ENCODE results near the gene PKD1. TPM values are rescaled to one million over a fixed set of nuclear protein-coding genes. Genes with fewer than 3 reads are reported as not detected.

The PKD1 gene
- total and polyA plus RNA-seq, 2 of the 13 experiments (the other 11 are each of a cell fraction or from before 2014, with no cell fraction given): 22.1 to 23.0 TPM

GRCh38 chr16:2157480-2158261 lies 22.0 kb upstream of the PKD1 start (continued):
- TF ChIP-seq, protein P1, sequence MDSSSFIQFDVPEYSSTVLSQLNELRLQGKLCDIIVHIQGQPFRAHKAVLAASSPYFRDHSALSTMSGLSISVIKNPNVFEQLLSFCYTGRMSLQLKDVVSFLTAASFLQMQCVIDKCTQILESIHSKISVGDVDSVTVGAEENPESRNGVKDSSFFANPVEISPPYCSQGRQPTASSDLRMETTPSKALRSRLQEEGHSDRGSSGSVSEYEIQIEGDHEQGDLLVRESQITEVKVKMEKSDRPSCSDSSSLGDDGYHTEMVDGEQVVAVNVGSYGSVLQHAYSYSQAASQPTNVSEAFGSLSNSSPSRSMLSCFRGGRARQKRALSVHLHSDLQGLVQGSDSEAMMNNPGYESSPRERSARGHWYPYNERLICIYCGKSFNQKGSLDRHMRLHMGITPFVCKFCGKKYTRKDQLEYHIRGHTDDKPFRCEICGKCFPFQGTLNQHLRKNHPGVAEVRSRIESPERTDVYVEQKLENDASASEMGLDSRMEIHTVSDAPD (CRISPR knock-in tag; IDR thresholded peaks at IDR 0.05): 0 out of 2 replicates have a peak, but pooled peaks have one; percentile 48
- TF ChIP-seq AGO2 (optimal IDR thresholded peaks at IDR 0.05; ENCODE audit: low read depth, low read length): peak; percentile 68
- peak; percentile 69; the same call in 1 of the 2 replicates for TF ChIP-seq MLX (CRISPR knock-in tag; IDR thresholded peaks at IDR 0.05)
- peak; percentile 49 for TF ChIP-seq ZNF629 (CRISPR knock-in tag; conservative IDR thresholded peaks at IDR 0.05)
- TF ChIP-seq ZNF800 (CRISPR knock-in tag; IDR thresholded peaks at IDR 0.05): peak; percentile 66; the same call in 1 of the 2 replicates
- peak; percentile 47 for TF ChIP-seq RBM39 (IDR thresholded peaks at IDR 0.05; ENCODE audit: low read depth, low read length, poor library complexity, severe bottlenecking)
- TF ChIP-seq PRMT3 (CRISPR knock-in tag; IDR thresholded peaks at IDR 0.05; ENCODE audit: borderline replicate concordance, low read depth): no peak
- peak; percentile 54; the same call in 1 of the 2 replicates for TF ChIP-seq POLR2AphosphoS5 (IDR thresholded peaks at IDR 0.05; ENCODE audit: low read depth, low read length)
- TF ChIP-seq RBM22 (optimal IDR thresholded peaks at IDR 0.05; ENCODE audit: low read length): peak; percentile 90
- no peak for TF ChIP-seq DR1 (CRISPR knock-in tag; IDR thresholded peaks at IDR 0.05)
- TF ChIP-seq POLR2A (IDR thresholded peaks at IDR 0.05; ENCODE audit: insufficient read depth in 1 of 2, low read depth in 2 of 2, low read length in 2 of 2): peak in 1 of 2 experiments; percentile 60; a peak in 2 of 4 replicates
- peak; percentile 90 for TF ChIP-seq MED1 (CRISPR knock-in tag; IDR thresholded peaks at IDR 0.05)
- TF ChIP-seq HCFC1 (IDR thresholded peaks at IDR 0.05; ENCODE audit: low read depth, low read length): no peak
- TF ChIP-seq, protein P2, sequence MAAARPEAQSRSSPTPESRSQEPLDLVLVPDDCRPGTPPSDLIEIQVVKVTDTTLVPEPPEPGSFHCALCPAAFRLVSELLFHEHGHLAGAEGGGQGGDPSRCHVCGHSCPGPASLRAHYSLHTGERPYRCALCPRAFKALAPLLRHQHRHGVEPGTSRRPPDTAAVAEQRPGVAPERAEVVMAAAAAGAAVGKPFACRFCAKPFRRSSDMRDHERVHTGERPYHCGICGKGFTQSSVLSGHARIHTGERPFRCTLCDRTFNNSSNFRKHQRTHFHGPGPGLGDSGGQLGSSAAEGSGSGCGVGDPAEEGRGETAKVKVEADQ (CRISPR knock-in tag; IDR thresholded peaks at IDR 0.05; ENCODE audit: borderline replicate concordance): no peak
- 0 out of 2 replicates have a peak, but pooled peaks have one; percentile 1 for TF ChIP-seq HHEX (CRISPR knock-in tag; IDR thresholded peaks at IDR 0.05)
- no peak for TF ChIP-seq NAIF1 (CRISPR knock-in tag; IDR thresholded peaks at IDR 0.05; ENCODE audit: borderline replicate concordance)
- no peak for TF ChIP-seq HMGA1 (CRISPR knock-in tag; conservative IDR thresholded peaks at IDR 0.05)
- peak; percentile 74 for TF ChIP-seq RCOR2 (CRISPR knock-in tag; IDR thresholded peaks at IDR 0.05)
- TF ChIP-seq, protein P3, sequence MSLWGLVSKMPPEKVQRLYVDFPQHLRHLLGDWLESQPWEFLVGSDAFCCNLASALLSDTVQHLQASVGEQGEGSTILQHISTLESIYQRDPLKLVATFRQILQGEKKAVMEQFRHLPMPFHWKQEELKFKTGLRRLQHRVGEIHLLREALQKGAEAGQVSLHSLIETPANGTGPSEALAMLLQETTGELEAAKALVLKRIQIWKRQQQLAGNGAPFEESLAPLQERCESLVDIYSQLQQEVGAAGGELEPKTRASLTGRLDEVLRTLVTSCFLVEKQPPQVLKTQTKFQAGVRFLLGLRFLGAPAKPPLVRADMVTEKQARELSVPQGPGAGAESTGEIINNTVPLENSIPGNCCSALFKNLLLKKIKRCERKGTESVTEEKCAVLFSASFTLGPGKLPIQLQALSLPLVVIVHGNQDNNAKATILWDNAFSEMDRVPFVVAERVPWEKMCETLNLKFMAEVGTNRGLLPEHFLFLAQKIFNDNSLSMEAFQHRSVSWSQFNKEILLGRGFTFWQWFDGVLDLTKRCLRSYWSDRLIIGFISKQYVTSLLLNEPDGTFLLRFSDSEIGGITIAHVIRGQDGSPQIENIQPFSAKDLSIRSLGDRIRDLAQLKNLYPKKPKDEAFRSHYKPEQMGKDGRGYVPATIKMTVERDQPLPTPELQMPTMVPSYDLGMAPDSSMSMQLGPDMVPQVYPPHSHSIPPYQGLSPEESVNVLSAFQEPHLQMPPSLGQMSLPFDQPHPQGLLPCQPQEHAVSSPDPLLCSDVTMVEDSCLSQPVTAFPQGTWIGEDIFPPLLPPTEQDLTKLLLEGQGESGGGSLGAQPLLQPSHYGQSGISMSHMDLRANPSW (CRISPR knock-in tag; IDR thresholded peaks at IDR 0.05; ENCODE audit: borderline replicate concordance): no peak
- TF ChIP-seq ZNF501 (CRISPR knock-in tag; IDR thresholded peaks at IDR 0.05): peak; percentile 37; the same call in 1 of the 2 replicates
- TF ChIP-seq SNAPC5 (CRISPR knock-in tag; IDR thresholded peaks at IDR 0.05; ENCODE audit: borderline replicate concordance): no peak
- no peak for TF ChIP-seq ZNF326 (CRISPR knock-in tag; IDR thresholded peaks at IDR 0.05; ENCODE audit: borderline replicate concordance)
